ENCODE results near the gene SLF2. TPM values are rescaled to one million over a fixed set of nuclear protein-coding genes. Genes with fewer than 3 reads are reported as not detected.
A peak's percentile ranks its signal among the peaks of the same experiment; 100 is the strongest.

The SLF2 gene
- total and polyA plus RNA-seq, 2 of the 13 experiments (the other 11 are each of a cell fraction or from before 2014, with no cell fraction given): 12.2 to 48.1 TPM

GRCh38 chr10:101008823-101009423, 96.2 kb downstream of the SLF2 start (continued):
- TF ChIP-seq TIGD3 (CRISPR knock-in tag; IDR thresholded peaks at IDR 0.05; ENCODE audit: borderline replicate concordance) (no peak), ZNF550 (CRISPR knock-in tag; IDR thresholded peaks at IDR 0.05; ENCODE audit: borderline replicate concordance) (no peak), ZNF362 (CRISPR knock-in tag; IDR thresholded peaks at IDR 0.05; ENCODE audit: borderline replicate concordance) (no peak), ZNF788 (CRISPR knock-in tag; IDR thresholded peaks at IDR 0.05; ENCODE audit: borderline replicate concordance) (no peak), NONO (IDR thresholded peaks at IDR 0.05) (no peak), NONO (CRISPR knock-in tag; conservative IDR thresholded peaks at IDR 0.05) (0 out of 2 replicates have a peak, but pooled peaks have one; percentile 36), ZNF761 (CRISPR knock-in tag; conservative IDR thresholded peaks at IDR 0.05) (no peak), REST (IDR thresholded peaks at IDR 0.05; ENCODE audit: borderline replicate concordance in 1 of 2, low read depth in 1 of 2, low read length in 2 of 2) (no peak), ZNF710 (CRISPR knock-in tag; IDR thresholded peaks at IDR 0.05; ENCODE audit: borderline replicate concordance) (peak; percentile 65; the same call in 1 of the 2 replicates), TBX3 (IDR thresholded peaks at IDR 0.05; ENCODE audit: borderline replicate concordance) (peak; percentile 51; the same call in 1 of the 2 replicates), MTF2 (CRISPR knock-in tag; IDR thresholded peaks at IDR 0.05; ENCODE audit: borderline replicate concordance) (no peak), ZNF720 (CRISPR knock-in tag; IDR thresholded peaks at IDR 0.05) (no peak), DDIT3 (CRISPR knock-in tag; IDR thresholded peaks at IDR 0.05) (no peak), SP5 (CRISPR knock-in tag; IDR thresholded peaks at IDR 0.05; ENCODE audit: borderline replicate concordance, low read depth) (peak; percentile 76; the same call in 1 of the 2 replicates), ZFYVE20 (CRISPR knock-in tag; IDR thresholded peaks at IDR 0.05; ENCODE audit: borderline replicate concordance, low read depth) (no peak), REL (CRISPR knock-in tag; conservative IDR thresholded peaks at IDR 0.05) (no peak), POLR2A (IDR thresholded peaks at IDR 0.05; ENCODE audit: insufficient read depth in 1 of 2, low read depth in 2 of 2, low read length in 2 of 2) (0 out of 4 replicates have a peak, but pooled peaks of 1 of the 2 experiments have one; percentile 32), CENPX (CRISPR knock-in tag; IDR thresholded peaks at IDR 0.05) (no peak), ZNF891 (CRISPR knock-in tag; IDR thresholded peaks at IDR 0.05) (peak; percentile 67), ZIK1 (CRISPR knock-in tag; IDR thresholded peaks at IDR 0.05; ENCODE audit: borderline replicate concordance, low read depth) (no peak)
- TF ChIP-seq, protein P1, sequence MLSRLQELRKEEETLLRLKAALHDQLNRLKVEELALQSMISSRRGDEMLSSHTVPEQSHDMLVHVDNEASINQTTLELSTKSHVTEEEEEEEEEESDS (CRISPR knock-in tag; IDR thresholded peaks at IDR 0.05; ENCODE audit: borderline replicate concordance): no peak

Data from HepG2 (cell line).